Liver (tissue), 9 donors: ENCODE results near the gene EXOG. TPM values are rescaled to one million over a fixed set of nuclear protein-coding genes. Genes with fewer than 3 reads are reported as not detected.

Experiments used
- DNase-seq: peaks from one replicate; pipeline ENCODE4 v3.0.0-alpha.2; 2017; ENCODE audit warnings: low spot score
- H3K27ac ChIP-seq, 2 donors: one replicate each; pipeline ENCODE4 v1.7.0; 2013; ENCODE audit warnings: inconsistent platforms in 2 of 2, low read length in 2 of 2, control low read depth in 1 of 2, low read depth in 1 of 2, mild to moderate bottlenecking in 1 of 2
- H3K27me3 ChIP-seq, 4 donors: one replicate each; pipeline versions ENCODE4 v1.6.1 to v1.7.0; 2013; ENCODE audit warnings: low read length in 3 of 4, inconsistent platforms in 1 of 4, mild to moderate bottlenecking in 1 of 4, moderate library complexity in 1 of 4; ENCODE audit not compliant: control insufficient read depth in 4 of 4, insufficient read depth in 4 of 4
- H3K36me3 ChIP-seq, 4 donors: one replicate each; pipeline versions ENCODE4 v1.6.1 to v1.7.0; 2013; ENCODE audit warnings: low read length in 3 of 4, mild to moderate bottlenecking in 3 of 4, low read depth in 1 of 4, moderate library complexity in 1 of 4; ENCODE audit not compliant: control insufficient read depth in 4 of 4, insufficient read depth in 3 of 4
- H3K4me1 ChIP-seq, 4 donors: one replicate each; pipeline versions ENCODE4 v1.6.1 to v1.7.0; 2013; ENCODE audit warnings: low read length in 3 of 4, mild to moderate bottlenecking in 3 of 4, moderate library complexity in 1 of 4; ENCODE audit not compliant: control insufficient read depth in 4 of 4, insufficient read depth in 4 of 4
- H3K4me3 ChIP-seq, 3 donors: one replicate each; pipeline versions ENCODE4 v1.6.1 to v1.7.0; 2013; ENCODE audit warnings: low read length in 3 of 3, control low read depth in 1 of 3, low read depth in 1 of 3, mild to moderate bottlenecking in 1 of 3
- H3K9ac ChIP-seq, 2 donors: one replicate each; pipeline ENCODE4 v1.7.0; 2013; ENCODE audit warnings: low read length in 2 of 2, mild to moderate bottlenecking in 2 of 2, moderate library complexity in 2 of 2, control low read depth in 1 of 2, low read depth in 1 of 2
- H3K9me3 ChIP-seq, 4 donors: one replicate each; pipeline versions ENCODE4 v1.6.1 to v1.7.0; 2013; ENCODE audit warnings: low read length in 3 of 4; ENCODE audit not compliant: control insufficient read depth in 4 of 4
- ATF3 ChIP-seq: IDR thresholded peaks from 2 replicates; pipeline ENCODE4 v1.6.1; 2016; ENCODE audit warnings: antibody characterized with exemption
- CTCF ChIP-seq: fragments of 150-350 bp; IDR thresholded peaks from 2 replicates; pipeline ENCODE4 v1.5.1; 2017; ENCODE audit warnings: improper control_type of control experiment, low read depth, low read length; ENCODE audit not compliant: missing input control
- EGR1 ChIP-seq, 2 donors: IDR thresholded peaks; 2 replicates each; pipeline ENCODE4 v1.6.1; 2016 to 2018; ENCODE audit warnings: antibody characterized with exemption in 2 of 2, low read depth in 2 of 2
- FOXA2 ChIP-seq: IDR thresholded peaks from 2 replicates; pipeline ENCODE4 v1.6.1; 2016; ENCODE audit warnings: antibody characterized with exemption
- GABPA ChIP-seq, 2 donors: IDR thresholded peaks in 1 of 2; conservative IDR thresholded peaks in 1 of 2; 2 replicates each; pipeline ENCODE4 v1.6.1; 2016; ENCODE audit warnings: antibody characterized with exemption in 2 of 2, mild to moderate bottlenecking in 1 of 2, moderate library complexity in 1 of 2
- HNF4G ChIP-seq: IDR thresholded peaks from 2 replicates; pipeline ENCODE4 v1.6.1; 2016; ENCODE audit warnings: antibody characterized with exemption
- JUND ChIP-seq, 2 donors: IDR thresholded peaks; 2 replicates each; pipeline ENCODE4 v1.6.1; 2016; ENCODE audit warnings: antibody characterized with exemption in 2 of 2
- MAX ChIP-seq: IDR thresholded peaks from 2 replicates; pipeline ENCODE4 v1.6.1; 2016; ENCODE audit warnings: antibody characterized with exemption
- NR2F2 ChIP-seq: IDR thresholded peaks from 2 replicates; pipeline ENCODE4 v1.6.1; 2016; ENCODE audit warnings: antibody characterized with exemption
- RAD21 ChIP-seq, 2 donors: IDR thresholded peaks; 2 replicates each; pipeline ENCODE4 v1.6.1; 2016; ENCODE audit warnings: antibody characterized with exemption in 2 of 2, mild to moderate bottlenecking in 2 of 2
- RXRA ChIP-seq, 2 donors: IDR thresholded peaks; 2 replicates each; pipeline ENCODE4 v1.6.1; 2017 to 2018; ENCODE audit warnings: antibody characterized with exemption in 2 of 2, mild to moderate bottlenecking in 1 of 2
- TAF1 ChIP-seq: conservative IDR thresholded peaks from 2 replicates; pipeline ENCODE4 v1.6.1; 2016; ENCODE audit warnings: antibody characterized with exemption, mild to moderate bottlenecking
- YY1 ChIP-seq: IDR thresholded peaks from 2 replicates; pipeline ENCODE4 v1.6.1; 2016; ENCODE audit warnings: antibody characterized with exemption, mild to moderate bottlenecking
- ZBTB33 ChIP-seq: IDR thresholded peaks from 2 replicates; pipeline ENCODE4 v1.6.1; 2016; ENCODE audit warnings: antibody characterized with exemption
- WGBS: extraction: QIAGEN DNeasy Blood & Tissue Kit; methylation state at CpG from one replicate; pipeline ENCODE4 v1.1.7; 2013; 5-methylcytosine and 5-hydroxymethylcytosine counted together
- polyA plus RNA-seq, 2 donors: library from polyadenylated mRNA; stranded (reverse) in 1 of 2; unstranded in 1 of 2; fragments of 200-250 nt in 1 of 2; fragments of >200 nt in 1 of 2; fragmentation: Nextera tagmentation in 1 of 2; extraction: Ambion mirVana in 1 of 2; gene quantifications; one replicate each; pipeline versions ENCODE4 v1.2.1 to v1.2.3, GENCODE V29; 2013 to 2015
- total RNA-seq, 2 donors: library from RNA; depleted of rRNA; stranded (reverse); fragments of >200 nt; gene quantifications; one replicate each; pipeline ENCODE4 v1.2.3, GENCODE V29; 2014
- donor health status: healthy.
- donor health status: healthy.
- donor health status: healthy.
- donor health status: healthy.
- donor health status: healthy.

EXOG gene
- total and polyA plus RNA-seq, 4 donors, result 2.1 to 4.4 (median 3.9) TPM

- Histone ChIP-seq H3K27me3 (no peaks in the 10 kb centered on the region), H3K4me1 (no peaks in the 10 kb centered on the region), H3K27ac (no peak overlapping the region), H3K36me3 (peaks cover 0 to 7% (median 2%) of the 10 kb centered on the region in 4 donors), H3K4me3 (no peak overlapping the region), H3K9me3 (no peaks in the 10 kb centered on the region), H3K9ac (no peak overlapping the region)
- peak; percentile 70 for DNase-seq
- WGBS, result 2% methylated on average over 5 of the region's 5 CpGs
- TF ChIP-seq YY1, result no peak
- no peak for TF ChIP-seq TAF1
- TF ChIP-seq RAD21 (IDR thresholded peaks at IDR 0.05), result peak; percentile 75 to 85
- TF ChIP-seq EGR1 (IDR thresholded peaks at IDR 0.05; ENCODE audit: low read depth in 2 of 2), result no peak
- peak; percentile 94 for TF ChIP-seq CTCF
- no peak for TF ChIP-seq FOXA2
Observed at GRCh38 chr3:38521391-38521987, 25.3 kb downstream of the EXOG start.

- WGBS, result 96% methylated on average over 6 of the region's 6 CpGs
- H3K4me1 ChIP-seq, result no peaks in the 10 kb centered on the region
- no peak overlapping the region for H3K27ac ChIP-seq
- DNase-seq, result no peak
- H3K36me3 ChIP-seq, result peaks cover 0 to 7% (median 2%) of the 10 kb centered on the region in 4 donors
- H3K9ac ChIP-seq, result no peak overlapping the region
- no peaks in the 10 kb centered on the region for H3K27me3 ChIP-seq
- TF ChIP-seq ATF3 (no peak), EGR1 (IDR thresholded peaks at IDR 0.05; ENCODE audit: low read depth in 2 of 2) (no peak), ZBTB33 (no peak), RAD21 (IDR thresholded peaks at IDR 0.05) (no peak), MAX (no peak), NR2F2 (no peak), RXRA (IDR thresholded peaks at IDR 0.05) (no peak), GABPA (IDR thresholded peaks at IDR 0.05 in 1 of 2, conservative IDR thresholded peaks at IDR 0.05 in 1 of 2) (no peak), JUND (IDR thresholded peaks at IDR 0.05) (no peak), HNF4G (no peak)
- H3K4me3 ChIP-seq, result no peak overlapping the region
- no peaks in the 10 kb centered on the region for H3K9me3 ChIP-seq
Observed at GRCh38 chr3:38522002-38522401, 25.9 kb downstream of the EXOG start.
